ENCODE results near the gene EYS. TPM values are rescaled to one million over a fixed set of nuclear protein-coding genes. Genes with fewer than 3 reads are reported as not detected.

EYS gene
- total RNA-seq, 1 experiment from 2014 or later, result not detected

DNA sequence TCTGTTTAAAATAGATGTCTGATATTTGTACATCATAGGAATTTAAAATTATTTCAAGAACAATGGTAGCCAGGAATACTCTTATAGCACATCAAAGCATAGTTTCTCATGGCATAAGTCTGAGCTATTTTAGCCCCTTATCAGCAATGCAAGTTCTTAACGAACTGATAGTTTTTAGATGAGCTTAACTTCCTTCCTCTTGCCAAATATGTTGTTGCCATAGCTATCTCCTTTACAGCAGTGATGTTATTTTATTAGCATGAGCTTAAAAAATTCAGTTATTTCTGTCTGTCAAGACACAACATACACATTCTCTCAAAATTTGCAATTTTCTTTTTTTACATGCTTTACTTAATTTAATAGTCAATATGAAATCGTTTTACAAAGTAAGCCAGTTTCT lies 1204.2 kb downstream of the EYS start:
- Histone ChIP-seq H3K27me3 (ENCODE audit: insufficient read depth, low read length) (no peaks in the 10 kb centered on the region), H4K91ac (ENCODE audit: insufficient read length, low read depth, low read length) (no peak overlapping the region), H3K56ac (ENCODE audit: insufficient read length, low read depth, low read length) (no peak overlapping the region), H4K5ac (ENCODE audit: insufficient read length, low read depth, low read length) (no peak overlapping the region), H3K79me1 (ENCODE audit: insufficient read depth, low read depth, low read length, poor library complexity, severe bottlenecking) (no peaks in the 10 kb centered on the region), H2BK12ac (ENCODE audit: insufficient read length, low read depth, low read length) (no peak overlapping the region), H3K9ac (ENCODE audit: extremely low read depth, insufficient read length, low read length) (no peak overlapping the region), H3T11ph (ENCODE audit: low read length) (no peak overlapping the region), H3K4me2 (ENCODE audit: insufficient read depth, insufficient read length, low read length) (no peak overlapping the region), H3K9me3 (ENCODE audit: control insufficient read depth, low read depth, low read length) (no peaks in the 10 kb centered on the region), H4K8ac (replicated peaks; ENCODE audit: insufficient read length, low read depth, low read length) (no peak overlapping the region), H2BK15ac (ENCODE audit: low read depth, low read length) (no peak overlapping the region), H2AK5ac (ENCODE audit: insufficient read length, low read length) (no peak overlapping the region), H2BK5ac (ENCODE audit: insufficient read length, low read length) (no peak overlapping the region), H2BK20ac (ENCODE audit: low read depth, low read length, poor library complexity, severe bottlenecking) (no peak overlapping the region), H3K23me2 (ENCODE audit: insufficient read length, low read depth, low read length, poor library complexity, severe bottlenecking) (no peaks in the 10 kb centered on the region), H2BK120ac (ENCODE audit: low read depth, low read length, poor library complexity, severe bottlenecking) (no peak overlapping the region), H3K14ac (ENCODE audit: insufficient read depth, low read length) (no peak overlapping the region), H3K4me1 (ENCODE audit: insufficient read depth, low read length) (no peaks in the 10 kb centered on the region), H3K23ac (ENCODE audit: insufficient read length, low read depth, low read length) (no peak overlapping the region), H3K79me2 (ENCODE audit: insufficient read depth, low read length) (no peaks in the 10 kb centered on the region), H3K27ac (ENCODE audit: insufficient read length, low read depth, low read length) (no peak overlapping the region), H4K20me1 (ENCODE audit: control insufficient read depth, insufficient read depth, insufficient read length) (no peaks in the 10 kb centered on the region), H2AFZ (ENCODE audit: low read length) (no peak overlapping the region), H3K18ac (ENCODE audit: insufficient read length, low read depth, low read length) (no peak overlapping the region), H3K4ac (ENCODE audit: low read depth, low read length) (no peak overlapping the region)
- no peaks in the 10 kb centered on the region for H3K9me3 Mint-ChIP-seq
- no CpG with 5 or more reads among the region's 2 CpGs for WGBS (ENCODE audit: extremely low coverage, insufficient read length, low lambda C conversion rate)
- TF ChIP-seq CTCF (conservative IDR thresholded peaks at IDR 0.05), result no peak
- DNase-seq, result no peak
- no peak overlapping the region for H3K27ac Mint-ChIP-seq
- no peaks in the 10 kb centered on the region for H3K27me3 Mint-ChIP-seq (ENCODE audit: low read depth)
- H3K4me3 Mint-ChIP-seq, result no peak overlapping the region
- H3K36me3 Mint-ChIP-seq (ENCODE audit: insufficient read depth in 1 of 3, low read depth in 3 of 3), result no peaks in the 10 kb centered on the region
- peaks cover 4 to 5% of the 10 kb centered on the region in 2 experiments; a peak in 3 of 4 replicates for H3K4me1 Mint-ChIP-seq
